Skeletal muscle satellite cell (primary cell): ENCODE data around the gene DENND11.

Experiments
- H3K27me3 ChIP-seq: 2 replicates; pipeline ENCODE4 v1.7.0; 2013; ENCODE audit warnings: low read length; ENCODE audit not compliant: control insufficient read depth, insufficient read depth
- H3K36me3 ChIP-seq: 2 replicates; pipeline ENCODE4 v1.7.0; 2013; ENCODE audit warnings: mild to moderate bottlenecking, control low read depth, low read length; ENCODE audit not compliant: insufficient read depth
- H3K4me1 ChIP-seq: 2 replicates; pipeline ENCODE4 v1.7.0; 2013; ENCODE audit warnings: low read length; ENCODE audit not compliant: control insufficient read depth, insufficient read depth
- H3K4me2 ChIP-seq: 2 replicates; pipeline ENCODE4 v1.7.0; 2013; ENCODE audit warnings: mild to moderate bottlenecking, low read length
- H3K4me3 ChIP-seq: 2 replicates; pipeline ENCODE4 v1.7.0; 2013; ENCODE audit warnings: low read length
- H3K9ac ChIP-seq: 2 replicates; pipeline ENCODE4 v1.7.0; 2013; ENCODE audit warnings: mild to moderate bottlenecking, low read depth, low read length, moderate library complexity
- H3K9me3 ChIP-seq: replicated peaks from 2 replicates; pipeline ENCODE4 v1.7.0; 2013; ENCODE audit warnings: mild to moderate bottlenecking, control low read depth, low read length

The DENND11 gene

GRCh38 chr7:141706239-141707064, 4.5 kb upstream of the DENND11 start:
- Histone ChIP-seq H3K4me1 (peaks cover 15% of the 10 kb centered on the region), H3K4me2 (no peak overlapping the region), H3K9me3 (no peaks in the 10 kb centered on the region), H3K4me3 (no peak overlapping the region), H3K36me3 (no peaks in the 10 kb centered on the region), H3K9ac (no peak overlapping the region), H3K27me3 (no peaks in the 10 kb centered on the region)

- H3K36me3 ChIP-seq, result no peaks in the 10 kb centered on the region
- H3K4me1 ChIP-seq, result peaks cover 15% of the 10 kb centered on the region
- H3K27me3 ChIP-seq, result no peaks in the 10 kb centered on the region
These were observed 2.8 kb upstream of the DENND11 start for GRCh38 chr7:141704741-141705140.

GRCh38 chr7:141704112-141704511, 2.1 kb upstream of the DENND11 start:
- H3K9me3 ChIP-seq, result no peaks in the 10 kb centered on the region
- no peak overlapping the region for H3K4me3 ChIP-seq
- H3K27me3 ChIP-seq, result no peaks in the 10 kb centered on the region
- H3K9ac ChIP-seq, result no peak overlapping the region
- no peak overlapping the region for H3K4me2 ChIP-seq
- peaks cover 15% of the 10 kb centered on the region for H3K4me1 ChIP-seq
- H3K36me3 ChIP-seq, result no peaks in the 10 kb centered on the region

More at GRCh38 chr7:141704741-141705140, 2.8 kb upstream of the DENND11 start:
- H3K4me3 ChIP-seq, result no peak overlapping the region
- H3K4me2 ChIP-seq, result peak overlapping the region; percentile 42
- H3K9ac ChIP-seq, result no peak overlapping the region
- no peaks in the 10 kb centered on the region for H3K9me3 ChIP-seq

- H3K4me1 ChIP-seq, result peaks cover 15% of the 10 kb centered on the region
- H3K4me2 ChIP-seq, result peak overlapping the region; percentile 87
- no peaks in the 10 kb centered on the region for H3K27me3 ChIP-seq
- no peaks in the 10 kb centered on the region for H3K9me3 ChIP-seq
- H3K36me3 ChIP-seq, result no peaks in the 10 kb centered on the region
- H3K9ac ChIP-seq, result no peak overlapping the region
- no peak overlapping the region for H3K4me3 ChIP-seq
These were observed 926 bp upstream of the DENND11 start for GRCh38 chr7:141702892-141703291.

- Histone ChIP-seq H3K4me1 (peaks cover 15% of the 10 kb centered on the region), H3K9ac (peak overlapping the region; percentile 56), H3K4me2 (peak overlapping the region; percentile 87), H3K9me3 (no peaks in the 10 kb centered on the region), H3K36me3 (no peaks in the 10 kb centered on the region), H3K27me3 (no peaks in the 10 kb centered on the region), H3K4me3 (peak overlapping the region; percentile 74)
These were observed 398 bp downstream of the DENND11 start for GRCh38 chr7:141701489-141702046.

- Histone ChIP-seq H3K27me3 (no peaks in the 10 kb centered on the region), H3K9ac (no peak overlapping the region), H3K9me3 (no peaks in the 10 kb centered on the region), H3K4me1 (peaks cover 15% of the 10 kb centered on the region), H3K4me3 (peak overlapping the region; percentile 59), H3K4me2 (peak overlapping the region; percentile 70), H3K36me3 (no peaks in the 10 kb centered on the region)
These were observed 1.1 kb downstream of the DENND11 start for GRCh38 chr7:141700848-141701371.

GRCh38 chr7:141700296-141700847, 1.6 kb downstream of the DENND11 start:
- H3K4me3 ChIP-seq, result no peak overlapping the region
- no peaks in the 10 kb centered on the region for H3K36me3 ChIP-seq
- no peaks in the 10 kb centered on the region for H3K27me3 ChIP-seq
- peaks cover 14% of the 10 kb centered on the region for H3K4me1 ChIP-seq
- no peak overlapping the region for H3K9ac ChIP-seq
- no peaks in the 10 kb centered on the region for H3K9me3 ChIP-seq
- H3K4me2 ChIP-seq, result peak overlapping the region; percentile 70

- no peaks in the 10 kb centered on the region for H3K36me3 ChIP-seq
- no peaks in the 10 kb centered on the region for H3K27me3 ChIP-seq
These were observed 2.1 kb downstream of the DENND11 start for GRCh38 chr7:141699860-141700259.

GRCh38 chr7:141698247-141699015, 3.5 kb downstream of the DENND11 start:
- no peaks in the 10 kb centered on the region for H3K9me3 ChIP-seq
- no peak overlapping the region for H3K9ac ChIP-seq
- H3K4me1 ChIP-seq, result peaks cover 3% of the 10 kb centered on the region
- no peaks in the 10 kb centered on the region for H3K36me3 ChIP-seq
- no peak overlapping the region for H3K4me3 ChIP-seq
- no peak overlapping the region for H3K4me2 ChIP-seq
- no peaks in the 10 kb centered on the region for H3K27me3 ChIP-seq

More at GRCh38 chr7:141699860-141700259, 2.1 kb downstream of the DENND11 start:
- Histone ChIP-seq H3K4me2 (no peak overlapping the region), H3K9me3 (no peaks in the 10 kb centered on the region), H3K4me1 (peaks cover 8% of the 10 kb centered on the region), H3K9ac (no peak overlapping the region), H3K4me3 (no peak overlapping the region)

- no peak overlapping the region for H3K9ac ChIP-seq
These were observed 4.6 kb downstream of the DENND11 start for GRCh38 chr7:141697211-141697871.

More at GRCh38 chr7:141697211-141697871, 4.6 kb downstream of the DENND11 start:
- Histone ChIP-seq H3K9me3 (no peaks in the 10 kb centered on the region), H3K36me3 (no peaks in the 10 kb centered on the region), H3K27me3 (no peaks in the 10 kb centered on the region), H3K4me2 (no peak overlapping the region), H3K4me3 (no peak overlapping the region), H3K4me1 (peaks cover 1% of the 10 kb centered on the region)
